Calu3 (cell line): ENCODE data around the gene PRRT1. TPM values are rescaled to one million over a fixed set of nuclear protein-coding genes. Genes with fewer than 3 reads are reported as not detected.
A peak's percentile ranks its signal among the peaks of the same experiment; 100 is the strongest.

Experiments used
- BruUV-seq: library from RNA; stranded (reverse); fragments of 400-500 nt; replicated peaks from 2 replicates; lab custom pipeline; 2021; lab: Mats Ljungman, UMichigan
- CTCF ChIA-PET: fragments of 300-600 bp; sonication (Branson Sonifier 250); formaldehyde crosslinking; loops from one replicate; lab custom pipeline; 2022; ENCODE audit warnings: antibody characterized with exemption; lab: Charles Lee
- DNase-seq: peaks from one replicate; pipeline ENCODE4 v3.0.0; 2022
- H3K27ac Mint-ChIP-seq: one replicate; pipeline ENCODE4 v1.8.0; 2022; ENCODE audit warnings: mixed read lengths; ENCODE audit not compliant: unreplicated experiment
- H3K27me3 Mint-ChIP-seq: one replicate; pipeline ENCODE4 v1.8.0; 2022; ENCODE audit warnings: mixed read lengths; ENCODE audit not compliant: unreplicated experiment
- H3K36me3 Mint-ChIP-seq: one replicate; pipeline ENCODE4 v1.8.0; 2022; ENCODE audit warnings: mild to moderate bottlenecking, moderate library complexity, mixed read lengths; ENCODE audit not compliant: insufficient read depth, unreplicated experiment
- H3K4me1 Mint-ChIP-seq: one replicate; pipeline ENCODE4 v1.8.0; 2022; ENCODE audit warnings: mild to moderate bottlenecking, low read depth, mixed read lengths; ENCODE audit not compliant: unreplicated experiment
- H3K4me3 Mint-ChIP-seq: one replicate; pipeline ENCODE4 v1.8.0; 2022; ENCODE audit warnings: mild to moderate bottlenecking, low read depth, moderate library complexity, mixed read lengths; ENCODE audit not compliant: unreplicated experiment
- H3K9me3 Mint-ChIP-seq: one replicate; pipeline ENCODE4 v1.8.0; 2022; ENCODE audit warnings: low read depth, mixed read lengths; ENCODE audit not compliant: unreplicated experiment
- CTCF ChIP-seq: fragments of 200-600 bp; IDR thresholded peaks from one replicate; pipeline ENCODE4 v1.8.0; 2022; ENCODE audit warnings: antibody characterized with exemption; ENCODE audit not compliant: unreplicated experiment
- intact Hi-C: fragments of 100-400 bp; cut with micrococcal nuclease; formaldehyde crosslinking; loops from one replicate; pipeline ENCODE4 v1.10.0; 2022; ENCODE audit not compliant: unreplicated experiment
- total RNA-seq: library from RNA; stranded (reverse); gene quantifications from 2 replicates; pipeline ENCODE4 v1.2.3, GENCODE V29; 2022

PRRT1 gene
- total RNA-seq, 1 experiment from 2014 or later, result 1.7 TPM

- Mint-ChIP-seq H3K4me1 (peaks cover 47% of the 10 kb centered on the region), H3K36me3 (peaks cover 63% of the 10 kb centered on the region), H3K27me3 (no peaks in the 10 kb centered on the region), H3K9me3 (no peaks in the 10 kb centered on the region), H3K4me3 (no peak overlapping the region), H3K27ac (no peak overlapping the region)
- TSS peak; percentile 10 for BruUV-seq
- DNase-seq, result no peak
- TF ChIP-seq CTCF, result no peak
- intact Hi-C loops, result no loop called here
- CTCF ChIA-PET, result no interaction called here
Observed at GRCh38 chr6:32174416-32174815, 22.7 kb upstream of the PRRT1 start.

- CTCF ChIA-PET, result no interaction called here
- intact Hi-C loops, result no loop called here
- H3K27me3 Mint-ChIP-seq, result no peaks in the 10 kb centered on the region
- BruUV-seq, result no TSS peak
- no peak for DNase-seq
- no peak overlapping the region for H3K4me3 Mint-ChIP-seq
- peaks cover 37% of the 10 kb centered on the region for H3K4me1 Mint-ChIP-seq
- H3K27ac Mint-ChIP-seq, result no peak overlapping the region
- TF ChIP-seq CTCF, result no peak
- H3K9me3 Mint-ChIP-seq, result no peaks in the 10 kb centered on the region
- H3K36me3 Mint-ChIP-seq, result peaks cover 57% of the 10 kb centered on the region
Observed at GRCh38 chr6:32173051-32173727, 21.4 kb upstream of the PRRT1 start.

- CTCF ChIA-PET, result no interaction called here
- Mint-ChIP-seq H3K4me1 (peaks cover 26% of the 10 kb centered on the region), H3K27me3 (no peaks in the 10 kb centered on the region), H3K27ac (no peak overlapping the region), H3K4me3 (no peak overlapping the region), H3K36me3 (peaks cover 50% of the 10 kb centered on the region), H3K9me3 (no peaks in the 10 kb centered on the region)
- no peak for DNase-seq
- BruUV-seq, result no TSS peak
- intact Hi-C loops, result no loop called here
- TF ChIP-seq CTCF, result no peak
Observed at GRCh38 chr6:32171234-32171633, 19.5 kb upstream of the PRRT1 start.

- CTCF ChIA-PET, result no interaction called here
- no peak for TF ChIP-seq CTCF
- no peaks in the 10 kb centered on the region for H3K9me3 Mint-ChIP-seq
- no peak for DNase-seq
- no TSS peak for BruUV-seq
- peaks cover 21% of the 10 kb centered on the region for H3K4me1 Mint-ChIP-seq
- peaks cover 48% of the 10 kb centered on the region for H3K36me3 Mint-ChIP-seq
- H3K27me3 Mint-ChIP-seq, result no peaks in the 10 kb centered on the region
- H3K27ac Mint-ChIP-seq, result no peak overlapping the region
- no peak overlapping the region for H3K4me3 Mint-ChIP-seq
- intact Hi-C loops, result no loop called here
Observed at GRCh38 chr6:32170294-32170693, 18.6 kb upstream of the PRRT1 start.
